HL-60 (cell line): Measurements from ENCODE around the gene KMT5B.

Experiments
- DNase-seq, 2 experiments: peaks; one replicate each; pipeline ENCODE4 v3.0.0-alpha.2; 2010 to 2020; ENCODE audit warnings: low read depth in 1 of 2, low spot score in 1 of 2
- H3K27ac ChIP-seq: fragments of 250-450 bp; sonication (Bioruptor Pico); replicated peaks from 2 replicates; pipeline ENCODE4 v1.5.1; 2020; ENCODE audit warnings: mild to moderate bottlenecking, moderate library complexity
- H3K27me3 ChIP-seq: fragments of 250-450 bp; sonication (Bioruptor Pico); 2 replicates; pipeline ENCODE4 v1.5.1; 2021; ENCODE audit warnings: mild to moderate bottlenecking, moderate library complexity; ENCODE audit not compliant: insufficient read depth, poor library complexity, severe bottlenecking
- H3K4me3 ChIP-seq: replicated peaks from 2 replicates; pipeline ENCODE4 v1.5.1; 2011; ENCODE audit warnings: mild to moderate bottlenecking, control low read depth, low read length; ENCODE audit not compliant: insufficient read depth
- CTCF ChIP-seq: IDR thresholded peaks from one replicate; pipeline ENCODE4 v1.5.1; 2011; ENCODE audit warnings: low read length, control low read depth, inconsistent platforms; ENCODE audit not compliant: insufficient read depth
- GABPA ChIP-seq: IDR thresholded peaks from 2 replicates; pipeline ENCODE4 v1.6.1; 2012; ENCODE audit warnings: low read depth
- POLR2AphosphoS5 ChIP-seq: IDR thresholded peaks from 2 replicates; pipeline ENCODE4 v1.6.1; 2012; ENCODE audit warnings: low read depth
- REST ChIP-seq: IDR thresholded peaks from 2 replicates; pipeline ENCODE4 v1.6.1; 2012; ENCODE audit warnings: low read depth; ENCODE audit not compliant: insufficient replicate concordance
- SPI1 ChIP-seq: IDR thresholded peaks from 2 replicates; pipeline ENCODE4 v1.6.1; 2012; ENCODE audit warnings: low read depth, mild to moderate bottlenecking, borderline replicate concordance

KMT5B gene

GRCh38 chr11:68166969-68167368 lies 46.1 kb downstream of the KMT5B start:
- Histone ChIP-seq H3K4me3 (no peak overlapping the region), H3K27ac (no peak overlapping the region), H3K27me3 (no peaks in the 10 kb centered on the region)
- no peak for DNase-seq
- no peak for TF ChIP-seq GABPA

- no peaks in the 10 kb centered on the region for H3K27me3 ChIP-seq
- no peak for TF ChIP-seq REST
- TF ChIP-seq CTCF = no peak
- TF ChIP-seq POLR2AphosphoS5 = no peak
- TF ChIP-seq SPI1 = no peak
- TF ChIP-seq GABPA = no peak
These were observed 47.5 kb downstream of the KMT5B start for GRCh38 chr11:68165601-68166000.

GRCh38 chr11:68164437-68164836 lies 48.7 kb downstream of the KMT5B start:
- Histone ChIP-seq H3K4me3 (no peak overlapping the region), H3K27me3 (no peaks in the 10 kb centered on the region), H3K27ac (no peak overlapping the region)
- no peak for DNase-seq
- no peak for TF ChIP-seq CTCF
- no peak for TF ChIP-seq SPI1

More at GRCh38 chr11:68165601-68166000, 47.5 kb downstream of the KMT5B start:
- DNase-seq = no peak
- Histone ChIP-seq H3K27ac (no peak overlapping the region), H3K4me3 (no peak overlapping the region)

- no peak for DNase-seq
- H3K4me3 ChIP-seq = no peak overlapping the region
- H3K27me3 ChIP-seq = no peaks in the 10 kb centered on the region
- H3K27ac ChIP-seq = no peak overlapping the region
- TF ChIP-seq REST (no peak), SPI1 (no peak), CTCF (no peak), POLR2AphosphoS5 (no peak), GABPA (no peak)
These were observed 49.4 kb downstream of the KMT5B start for GRCh38 chr11:68163691-68164090.
